ENCODE measurements around the gene PDE2A.

DNA sequence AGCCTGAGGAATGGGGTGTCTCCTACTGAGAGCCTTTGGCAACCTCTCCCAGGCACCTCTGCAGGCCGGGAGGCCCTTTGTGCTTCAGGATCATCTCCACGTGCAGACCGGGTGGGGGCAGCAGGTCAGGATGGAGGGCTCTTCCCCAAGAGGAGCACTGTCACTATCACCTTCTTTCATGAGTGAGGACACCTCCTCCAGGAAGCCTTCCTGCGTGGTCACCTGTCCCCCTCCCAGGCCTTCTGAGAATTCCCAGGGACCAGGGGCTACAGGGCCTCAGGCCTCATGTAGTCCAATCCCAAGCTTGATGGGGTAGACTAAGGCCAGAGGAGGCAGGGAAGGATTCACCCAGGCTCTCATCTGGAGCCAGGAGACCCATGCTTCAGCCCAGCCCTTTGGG, 57.6 kb downstream of the PDE2A start:
- TF ChIP-seq, protein P1, sequence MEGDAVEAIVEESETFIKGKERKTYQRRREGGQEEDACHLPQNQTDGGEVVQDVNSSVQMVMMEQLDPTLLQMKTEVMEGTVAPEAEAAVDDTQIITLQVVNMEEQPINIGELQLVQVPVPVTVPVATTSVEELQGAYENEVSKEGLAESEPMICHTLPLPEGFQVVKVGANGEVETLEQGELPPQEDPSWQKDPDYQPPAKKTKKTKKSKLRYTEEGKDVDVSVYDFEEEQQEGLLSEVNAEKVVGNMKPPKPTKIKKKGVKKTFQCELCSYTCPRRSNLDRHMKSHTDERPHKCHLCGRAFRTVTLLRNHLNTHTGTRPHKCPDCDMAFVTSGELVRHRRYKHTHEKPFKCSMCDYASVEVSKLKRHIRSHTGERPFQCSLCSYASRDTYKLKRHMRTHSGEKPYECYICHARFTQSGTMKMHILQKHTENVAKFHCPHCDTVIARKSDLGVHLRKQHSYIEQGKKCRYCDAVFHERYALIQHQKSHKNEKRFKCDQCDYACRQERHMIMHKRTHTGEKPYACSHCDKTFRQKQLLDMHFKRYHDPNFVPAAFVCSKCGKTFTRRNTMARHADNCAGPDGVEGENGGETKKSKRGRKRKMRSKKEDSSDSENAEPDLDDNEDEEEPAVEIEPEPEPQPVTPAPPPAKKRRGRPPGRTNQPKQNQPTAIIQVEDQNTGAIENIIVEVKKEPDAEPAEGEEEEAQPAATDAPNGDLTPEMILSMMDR (IDR thresholded peaks at IDR 0.05) = no peak
- TF ChIP-seq POLR2AphosphoS5 (IDR thresholded peaks at IDR 0.05) = no peak
- no peak for TF ChIP-seq POLR2A (IDR thresholded peaks at IDR 0.05; ENCODE audit: low read depth)
- TF ChIP-seq EP300 (IDR thresholded peaks at IDR 0.05) = no peak

All from esophagus muscularis mucosa (tissue), 4 donors.